Breast epithelium (tissue), 3 donors: ENCODE data around the gene MYRF.

ENCODE experiments used
- POLR2A ChIP-seq: fragments of 450-650 bp; IDR thresholded peaks from one replicate; pipeline ENCODE4 v1.6.1; 2016; ENCODE audit warnings: antibody characterized with exemption, mild to moderate bottlenecking, moderate library complexity
- TF ChIP-seq, protein P1 (sequence below), 3 donors: fragments of 450-650 bp; IDR thresholded peaks; one replicate each; pipeline ENCODE4 v1.5.1; 2016 to 2017; ENCODE audit warnings: antibody characterized with exemption in 3 of 3, mild to moderate bottlenecking in 3 of 3, moderate library complexity in 3 of 3

DNA sequence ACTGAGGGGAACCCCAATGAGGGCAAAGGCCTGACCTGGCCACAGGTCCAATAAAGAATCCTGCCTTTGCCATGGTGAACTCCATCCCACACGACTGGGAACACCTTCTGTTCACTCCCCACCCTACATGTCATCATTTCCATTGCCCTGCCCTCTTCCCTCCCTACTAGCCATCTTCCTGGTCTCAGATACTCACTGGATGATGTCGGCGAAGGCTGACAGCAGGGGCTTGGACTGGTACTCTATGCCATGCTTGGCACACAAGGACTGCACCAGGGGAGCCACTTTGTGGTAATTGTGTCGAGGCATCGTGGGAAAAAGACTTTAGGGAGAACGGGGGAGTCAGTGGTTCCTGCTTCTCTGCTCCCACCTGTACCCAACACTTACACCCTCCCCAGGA is 50.2 kb downstream of the MYRF start:
- TF ChIP-seq, protein P1, sequence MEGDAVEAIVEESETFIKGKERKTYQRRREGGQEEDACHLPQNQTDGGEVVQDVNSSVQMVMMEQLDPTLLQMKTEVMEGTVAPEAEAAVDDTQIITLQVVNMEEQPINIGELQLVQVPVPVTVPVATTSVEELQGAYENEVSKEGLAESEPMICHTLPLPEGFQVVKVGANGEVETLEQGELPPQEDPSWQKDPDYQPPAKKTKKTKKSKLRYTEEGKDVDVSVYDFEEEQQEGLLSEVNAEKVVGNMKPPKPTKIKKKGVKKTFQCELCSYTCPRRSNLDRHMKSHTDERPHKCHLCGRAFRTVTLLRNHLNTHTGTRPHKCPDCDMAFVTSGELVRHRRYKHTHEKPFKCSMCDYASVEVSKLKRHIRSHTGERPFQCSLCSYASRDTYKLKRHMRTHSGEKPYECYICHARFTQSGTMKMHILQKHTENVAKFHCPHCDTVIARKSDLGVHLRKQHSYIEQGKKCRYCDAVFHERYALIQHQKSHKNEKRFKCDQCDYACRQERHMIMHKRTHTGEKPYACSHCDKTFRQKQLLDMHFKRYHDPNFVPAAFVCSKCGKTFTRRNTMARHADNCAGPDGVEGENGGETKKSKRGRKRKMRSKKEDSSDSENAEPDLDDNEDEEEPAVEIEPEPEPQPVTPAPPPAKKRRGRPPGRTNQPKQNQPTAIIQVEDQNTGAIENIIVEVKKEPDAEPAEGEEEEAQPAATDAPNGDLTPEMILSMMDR (IDR thresholded peaks at IDR 0.05), result no peak
- no peak for TF ChIP-seq POLR2A
